Measurements from ENCODE around the gene ARHGAP15. TPM values are rescaled to one million over a fixed set of nuclear protein-coding genes. Genes with fewer than 3 reads are reported as not detected.

ARHGAP15 gene
- polyA plus RNA-seq, 2 donors: 0.69 to 1.1 TPM

DNA sequence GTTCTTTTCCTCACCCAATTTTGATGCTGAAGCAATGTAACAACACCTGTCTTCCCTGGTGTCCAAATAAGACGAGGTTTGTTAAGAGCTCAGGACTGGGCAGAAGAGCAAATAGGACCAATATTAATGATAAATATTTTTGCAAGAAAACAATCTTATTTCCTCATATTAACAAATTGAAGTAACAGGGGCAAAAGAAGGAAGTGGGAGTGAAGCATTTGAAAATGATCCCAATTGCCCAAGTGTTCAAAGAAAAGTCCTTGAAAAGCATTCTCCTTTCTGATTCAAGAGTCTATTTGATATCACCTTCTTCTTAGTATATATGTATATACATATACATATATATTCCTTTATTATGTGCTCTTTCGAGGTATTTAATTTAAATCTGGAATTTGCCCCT is 418.8 kb downstream of the ARHGAP15 start:
- H3K4me3 ChIP-seq (ENCODE audit: low read depth in 1 of 2, low read length in 2 of 2): no peak overlapping the region
- no peaks in the 10 kb centered on the region for H3K27me3 ChIP-seq (ENCODE audit: control insufficient read depth in 1 of 2, insufficient read depth in 2 of 2, low read length in 2 of 2)
- H3K4me1 ChIP-seq (ENCODE audit: control insufficient read depth in 2 of 2, insufficient read depth in 2 of 2, low read length in 1 of 2): no peaks in the 10 kb centered on the region
- WGBS, 2 donors: 47 to 55% methylated on average over 2 of the region's 2 CpGs
- H3K9me3 ChIP-seq (ENCODE audit: control insufficient read depth in 2 of 2, insufficient read depth in 1 of 2, low read depth in 1 of 2, low read length in 1 of 2): no peaks in the 10 kb centered on the region
- no peak overlapping the region for H3K27ac ChIP-seq (ENCODE audit: low read depth in 2 of 2, low read length in 1 of 2)
- H3K36me3 ChIP-seq (ENCODE audit: control insufficient read depth in 2 of 2, insufficient read depth in 2 of 2, low read length in 1 of 2): no peaks in the 10 kb centered on the region

DNA sequence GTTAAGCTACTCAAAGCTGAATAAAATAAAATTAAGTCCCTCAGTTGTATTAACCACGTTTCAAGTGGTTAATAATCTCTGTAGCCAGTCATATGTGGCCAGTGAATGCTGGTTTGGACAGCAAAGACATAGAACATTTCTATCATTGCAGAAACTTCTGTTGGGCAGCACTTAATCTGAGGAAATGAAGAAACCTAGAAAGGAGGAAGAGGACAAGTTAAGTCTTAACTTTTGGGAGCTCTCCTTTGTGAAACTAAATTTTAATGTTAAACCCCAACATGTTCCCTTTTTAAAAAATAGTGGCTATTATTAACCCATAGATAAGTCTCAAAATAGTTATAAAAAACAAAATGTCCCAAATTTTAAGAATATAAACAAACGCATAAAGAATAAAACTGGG is 421.3 kb downstream of the ARHGAP15 start:
- Histone ChIP-seq H3K27ac (ENCODE audit: low read depth in 2 of 2, low read length in 1 of 2) (no peak overlapping the region), H3K27me3 (ENCODE audit: control insufficient read depth in 1 of 2, insufficient read depth in 2 of 2, low read length in 2 of 2) (no peaks in the 10 kb centered on the region), H3K36me3 (ENCODE audit: control insufficient read depth in 2 of 2, insufficient read depth in 2 of 2, low read length in 1 of 2) (no peaks in the 10 kb centered on the region), H3K4me1 (ENCODE audit: control insufficient read depth in 2 of 2, insufficient read depth in 2 of 2, low read length in 1 of 2) (no peaks in the 10 kb centered on the region), H3K4me3 (ENCODE audit: low read depth in 1 of 2, low read length in 2 of 2) (no peak overlapping the region), H3K9me3 (ENCODE audit: control insufficient read depth in 2 of 2, insufficient read depth in 1 of 2, low read depth in 1 of 2, low read length in 1 of 2) (no peaks in the 10 kb centered on the region)
- 77 to 87% methylated on average over 2 of the region's 2 CpGs for WGBS, 2 donors

DNA sequence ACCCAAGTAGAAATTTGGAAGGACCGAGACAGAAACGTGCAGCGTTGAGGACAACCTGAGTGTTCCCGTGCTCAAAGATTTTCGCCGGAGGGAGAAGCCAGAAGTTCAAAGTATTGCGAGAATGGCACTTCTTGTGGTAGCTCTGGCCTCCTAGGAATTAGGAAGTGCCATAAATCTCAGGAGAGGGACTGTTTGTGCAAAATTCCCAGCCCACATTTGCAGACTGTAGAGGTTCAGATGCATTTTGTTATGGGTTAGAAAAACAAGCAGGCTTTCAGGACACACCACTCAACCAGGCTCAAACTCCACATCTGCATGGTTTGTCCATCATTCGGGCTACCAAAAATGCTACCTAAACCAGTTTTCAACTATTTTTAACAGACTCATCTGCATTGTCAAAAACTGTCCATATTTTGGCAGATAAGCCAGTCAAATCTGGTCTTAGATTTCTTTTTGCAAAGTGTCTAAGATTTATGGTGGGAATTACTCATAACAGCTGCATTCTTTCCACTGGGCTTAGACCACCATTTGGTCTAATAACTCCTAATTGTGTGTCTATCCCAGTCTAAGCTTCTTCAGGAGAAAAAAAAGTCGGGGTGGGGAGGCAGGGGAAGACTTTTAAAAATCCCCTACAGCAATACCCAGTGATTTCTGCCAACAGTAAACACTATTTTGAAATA is 422.9 kb downstream of the ARHGAP15 start:
- Histone ChIP-seq H3K27me3 (ENCODE audit: control insufficient read depth in 1 of 2, insufficient read depth in 2 of 2, low read length in 2 of 2) (no peaks in the 10 kb centered on the region), H3K27ac (ENCODE audit: low read depth in 2 of 2, low read length in 1 of 2) (no peak overlapping the region), H3K4me3 (ENCODE audit: low read depth in 1 of 2, low read length in 2 of 2) (no peak overlapping the region), H3K4me1 (ENCODE audit: control insufficient read depth in 2 of 2, insufficient read depth in 2 of 2, low read length in 1 of 2) (no peaks in the 10 kb centered on the region), H3K9me3 (ENCODE audit: control insufficient read depth in 2 of 2, insufficient read depth in 1 of 2, low read depth in 1 of 2, low read length in 1 of 2) (no peaks in the 10 kb centered on the region), H3K36me3 (ENCODE audit: control insufficient read depth in 2 of 2, insufficient read depth in 2 of 2, low read length in 1 of 2) (no peaks in the 10 kb centered on the region)
- 79 to 80% methylated on average over 9 of the region's 9 CpGs for whole genome bisulfite sequencing, 2 donors

DNA sequence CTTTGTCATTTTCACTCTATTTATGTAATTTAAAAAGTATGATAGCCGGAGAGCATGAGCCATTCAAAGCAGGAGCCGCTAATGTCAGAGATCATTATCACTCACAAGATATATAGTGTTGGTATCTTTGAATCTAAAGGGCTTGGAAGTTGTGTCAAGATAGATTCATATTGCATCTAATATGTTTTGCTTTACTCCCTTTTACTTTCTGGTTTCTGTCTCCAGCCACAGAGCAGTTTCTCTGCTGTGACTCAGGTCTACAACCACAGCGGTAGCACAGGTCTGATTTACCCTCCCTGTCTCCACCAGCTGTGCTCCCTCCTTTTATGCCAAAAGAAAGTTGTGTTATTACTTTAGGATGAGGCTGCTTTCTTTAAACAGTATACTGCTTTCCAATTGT is 424.0 kb downstream of the ARHGAP15 start:
- no peaks in the 10 kb centered on the region for H3K27me3 ChIP-seq (ENCODE audit: control insufficient read depth in 1 of 2, insufficient read depth in 2 of 2, low read length in 2 of 2)
- no peak overlapping the region for H3K27ac ChIP-seq (ENCODE audit: low read depth in 2 of 2, low read length in 1 of 2)
- no peaks in the 10 kb centered on the region for H3K36me3 ChIP-seq (ENCODE audit: control insufficient read depth in 2 of 2, insufficient read depth in 2 of 2, low read length in 1 of 2)
- 88 to 90% methylated on average over 3 of the region's 3 CpGs for WGBS, 2 donors
- no peaks in the 10 kb centered on the region for H3K9me3 ChIP-seq (ENCODE audit: control insufficient read depth in 2 of 2, insufficient read depth in 1 of 2, low read depth in 1 of 2, low read length in 1 of 2)
- no peak overlapping the region for H3K4me3 ChIP-seq (ENCODE audit: low read depth in 1 of 2, low read length in 2 of 2)
- H3K4me1 ChIP-seq (ENCODE audit: control insufficient read depth in 2 of 2, insufficient read depth in 2 of 2, low read length in 1 of 2): no peaks in the 10 kb centered on the region

DNA sequence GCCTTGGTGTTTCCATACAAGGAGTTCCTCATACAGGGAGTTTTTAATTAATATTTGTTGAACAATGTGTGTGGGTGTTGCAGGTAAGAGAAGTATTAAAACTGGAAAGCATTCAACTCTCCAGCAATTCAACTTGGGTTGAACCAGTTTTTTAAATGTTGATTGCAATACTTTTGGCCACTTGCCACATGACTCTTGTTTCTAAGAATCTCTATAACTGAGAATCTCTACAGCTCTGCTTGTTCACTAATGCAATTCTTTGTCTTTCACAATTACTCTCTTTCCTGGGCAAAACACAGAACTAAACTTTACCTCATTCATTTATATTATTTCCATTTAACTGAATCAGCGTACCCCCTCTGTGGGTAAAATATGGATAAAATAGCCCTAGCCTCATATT is 429.4 kb downstream of the ARHGAP15 start:
- H3K27me3 ChIP-seq (ENCODE audit: control insufficient read depth in 1 of 2, insufficient read depth in 2 of 2, low read length in 2 of 2): no peaks in the 10 kb centered on the region
- H3K9me3 ChIP-seq (ENCODE audit: control insufficient read depth in 2 of 2, insufficient read depth in 1 of 2, low read depth in 1 of 2, low read length in 1 of 2): no peaks in the 10 kb centered on the region
- no peak overlapping the region for H3K4me3 ChIP-seq (ENCODE audit: low read depth in 1 of 2, low read length in 2 of 2)
- WGBS, 2 donors: 74 to 90% methylated on average over 1 of the region's 1 CpG
- no peaks in the 10 kb centered on the region for H3K36me3 ChIP-seq (ENCODE audit: control insufficient read depth in 2 of 2, insufficient read depth in 2 of 2, low read length in 1 of 2)
- no peak overlapping the region for H3K27ac ChIP-seq (ENCODE audit: low read depth in 2 of 2, low read length in 1 of 2)
- H3K4me1 ChIP-seq (ENCODE audit: control insufficient read depth in 2 of 2, insufficient read depth in 2 of 2, low read length in 1 of 2): no peaks in the 10 kb centered on the region

DNA sequence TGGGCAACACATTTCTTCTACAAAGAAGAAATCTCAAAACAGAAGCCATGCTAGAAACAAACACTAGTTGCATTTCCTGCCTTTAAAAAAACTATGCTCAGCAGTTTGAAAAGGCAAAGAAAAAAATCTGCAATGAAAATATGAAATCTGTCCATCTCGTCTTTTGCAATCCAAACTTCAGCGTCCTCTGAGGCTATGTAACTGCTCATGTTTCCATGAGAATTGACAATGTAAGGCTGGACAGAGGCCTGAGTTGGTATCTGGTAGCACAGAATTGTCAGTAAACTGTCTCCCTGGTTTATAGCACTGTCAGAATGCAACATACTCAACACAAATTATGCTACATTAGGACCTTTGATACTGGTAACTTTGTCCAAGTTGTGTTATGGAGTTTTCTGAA is 429.9 kb downstream of the ARHGAP15 start:
- Histone ChIP-seq H3K9me3 (ENCODE audit: control insufficient read depth in 2 of 2, insufficient read depth in 1 of 2, low read depth in 1 of 2, low read length in 1 of 2) (no peaks in the 10 kb centered on the region), H3K27me3 (ENCODE audit: control insufficient read depth in 1 of 2, insufficient read depth in 2 of 2, low read length in 2 of 2) (no peaks in the 10 kb centered on the region), H3K27ac (ENCODE audit: low read depth in 2 of 2, low read length in 1 of 2) (no peak overlapping the region), H3K4me3 (ENCODE audit: low read depth in 1 of 2, low read length in 2 of 2) (no peak overlapping the region), H3K4me1 (ENCODE audit: control insufficient read depth in 2 of 2, insufficient read depth in 2 of 2, low read length in 1 of 2) (no peaks in the 10 kb centered on the region), H3K36me3 (ENCODE audit: control insufficient read depth in 2 of 2, insufficient read depth in 2 of 2, low read length in 1 of 2) (no peaks in the 10 kb centered on the region)
- WGBS, 2 donors: 65 to 72% methylated on average over 2 of the region's 2 CpGs

DNA sequence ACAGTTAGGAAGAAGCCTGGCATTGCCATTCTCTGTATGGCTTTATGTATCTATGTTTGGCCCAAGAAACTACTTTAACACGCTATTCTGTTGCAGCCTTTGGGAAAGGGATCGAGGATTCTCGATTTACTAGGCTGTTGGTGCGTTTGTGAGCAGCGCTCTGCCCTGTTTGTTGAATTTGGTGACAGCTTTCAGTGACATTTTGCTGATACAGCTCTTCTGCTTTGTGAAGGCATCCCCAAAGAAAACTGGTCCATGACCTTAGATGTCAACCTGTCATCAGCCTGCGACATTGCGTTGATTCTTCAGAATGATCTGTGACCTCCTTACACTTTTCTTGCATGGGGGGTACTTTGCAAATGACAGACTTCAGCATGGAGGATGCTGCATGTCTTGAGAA is 431.5 kb downstream of the ARHGAP15 start:
- Histone ChIP-seq H3K4me3 (ENCODE audit: low read depth in 1 of 2, low read length in 2 of 2) (no peak overlapping the region), H3K27me3 (ENCODE audit: control insufficient read depth in 1 of 2, insufficient read depth in 2 of 2, low read length in 2 of 2) (no peaks in the 10 kb centered on the region), H3K4me1 (ENCODE audit: control insufficient read depth in 2 of 2, insufficient read depth in 2 of 2, low read length in 1 of 2) (no peaks in the 10 kb centered on the region), H3K27ac (ENCODE audit: low read depth in 2 of 2, low read length in 1 of 2) (no peak overlapping the region), H3K36me3 (ENCODE audit: control insufficient read depth in 2 of 2, insufficient read depth in 2 of 2, low read length in 1 of 2) (no peaks in the 10 kb centered on the region), H3K9me3 (ENCODE audit: control insufficient read depth in 2 of 2, insufficient read depth in 1 of 2, low read depth in 1 of 2, low read length in 1 of 2) (no peaks in the 10 kb centered on the region)
- 94 to 96% methylated on average over 7 of the region's 7 CpGs for WGBS, 2 donors

DNA sequence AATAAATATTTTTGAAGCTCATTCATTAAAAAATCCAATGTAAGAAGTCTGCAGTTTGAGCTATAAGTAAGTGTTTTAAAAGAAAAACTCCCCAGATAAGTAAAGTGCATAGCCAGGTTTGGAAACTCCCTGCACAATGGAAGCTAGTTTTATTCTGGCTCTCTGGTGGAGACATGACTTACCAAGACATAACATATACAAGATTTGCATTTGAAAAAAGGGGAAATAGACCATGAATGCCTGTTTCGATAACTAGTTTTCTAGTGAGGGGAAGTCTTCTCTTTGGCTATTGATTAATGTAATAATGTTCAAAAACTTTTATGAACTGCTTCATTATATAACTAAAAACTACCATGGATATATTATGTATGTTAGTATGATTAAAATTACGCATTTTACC is 435.2 kb downstream of the ARHGAP15 start:
- H3K27ac ChIP-seq (ENCODE audit: low read depth in 2 of 2, low read length in 1 of 2): no peak overlapping the region
- H3K27me3 ChIP-seq (ENCODE audit: control insufficient read depth in 1 of 2, insufficient read depth in 2 of 2, low read length in 2 of 2): no peaks in the 10 kb centered on the region
- 94 to 95% methylated on average over 2 of the region's 2 CpGs for WGBS, 2 donors
- no peaks in the 10 kb centered on the region for H3K36me3 ChIP-seq (ENCODE audit: control insufficient read depth in 2 of 2, insufficient read depth in 2 of 2, low read length in 1 of 2)
- H3K9me3 ChIP-seq (ENCODE audit: control insufficient read depth in 2 of 2, insufficient read depth in 1 of 2, low read depth in 1 of 2, low read length in 1 of 2): no peaks in the 10 kb centered on the region
- no peaks in the 10 kb centered on the region for H3K4me1 ChIP-seq (ENCODE audit: control insufficient read depth in 2 of 2, insufficient read depth in 2 of 2, low read length in 1 of 2)
- H3K4me3 ChIP-seq (ENCODE audit: low read depth in 1 of 2, low read length in 2 of 2): no peak overlapping the region

DNA sequence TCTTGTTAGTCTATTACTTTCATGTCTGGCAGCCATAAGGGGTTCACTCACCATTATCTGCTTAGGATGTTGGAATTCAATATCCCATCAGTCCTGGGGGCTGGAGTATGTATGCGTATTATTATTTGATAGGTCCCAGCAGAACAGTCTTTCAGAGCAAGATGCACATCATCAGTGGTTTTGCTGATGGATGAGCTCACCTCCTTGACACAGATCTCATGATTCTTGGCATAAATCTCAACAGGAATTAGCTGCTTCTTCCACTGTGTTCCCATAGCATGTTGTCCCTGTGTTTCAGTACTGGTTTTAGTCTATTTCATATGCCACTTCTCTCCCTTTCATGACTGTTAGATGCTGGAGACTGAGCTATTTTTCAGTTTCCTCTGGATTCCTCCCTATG is 442.5 kb downstream of the ARHGAP15 start:
- Histone ChIP-seq H3K27me3 (ENCODE audit: control insufficient read depth in 1 of 2, insufficient read depth in 2 of 2, low read length in 2 of 2) (peaks cover 0 to 2% of the 10 kb centered on the region in 2 donors), H3K4me3 (ENCODE audit: low read depth in 1 of 2, low read length in 2 of 2) (no peak overlapping the region), H3K9me3 (ENCODE audit: control insufficient read depth in 2 of 2, insufficient read depth in 1 of 2, low read depth in 1 of 2, low read length in 1 of 2) (no peaks in the 10 kb centered on the region), H3K27ac (ENCODE audit: low read depth in 2 of 2, low read length in 1 of 2) (no peak overlapping the region), H3K4me1 (ENCODE audit: control insufficient read depth in 2 of 2, insufficient read depth in 2 of 2, low read length in 1 of 2) (no peaks in the 10 kb centered on the region), H3K36me3 (ENCODE audit: control insufficient read depth in 2 of 2, insufficient read depth in 2 of 2, low read length in 1 of 2) (no peaks in the 10 kb centered on the region)
- 94 to 95% methylated on average over 1 of the region's 1 CpG for WGBS, 2 donors

DNA sequence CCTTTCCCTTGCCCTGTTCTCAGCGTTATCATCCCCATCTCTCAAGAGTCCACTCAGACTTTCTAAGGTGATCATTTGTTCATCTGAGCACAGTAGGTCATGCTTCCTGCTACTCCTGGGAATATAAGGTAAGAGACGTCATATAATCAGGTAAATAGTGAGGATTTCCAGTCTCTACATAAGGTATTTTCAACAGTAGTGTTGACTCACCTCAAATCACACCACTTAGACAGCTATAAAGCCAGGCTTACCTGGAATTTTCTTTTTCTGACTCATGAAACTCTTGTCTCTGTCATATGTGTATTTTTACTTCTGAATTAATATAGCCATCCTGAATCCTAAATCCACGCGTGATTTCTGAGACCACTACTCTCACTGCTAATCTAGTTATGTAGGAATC is 443.2 kb downstream of the ARHGAP15 start:
- Histone ChIP-seq H3K36me3 (ENCODE audit: control insufficient read depth in 2 of 2, insufficient read depth in 2 of 2, low read length in 1 of 2) (no peaks in the 10 kb centered on the region), H3K27me3 (ENCODE audit: control insufficient read depth in 1 of 2, insufficient read depth in 2 of 2, low read length in 2 of 2) (peaks cover 0 to 2% of the 10 kb centered on the region in 2 donors), H3K4me3 (ENCODE audit: low read depth in 1 of 2, low read length in 2 of 2) (no peak overlapping the region), H3K4me1 (ENCODE audit: control insufficient read depth in 2 of 2, insufficient read depth in 2 of 2, low read length in 1 of 2) (no peaks in the 10 kb centered on the region), H3K9me3 (ENCODE audit: control insufficient read depth in 2 of 2, insufficient read depth in 1 of 2, low read depth in 1 of 2, low read length in 1 of 2) (no peaks in the 10 kb centered on the region), H3K27ac (ENCODE audit: low read depth in 2 of 2, low read length in 1 of 2) (no peak overlapping the region)
- 83 to 90% methylated on average over 4 of the region's 4 CpGs for WGBS, 2 donors
